H9 (cell line): ENCODE results near the gene SUFU. TPM values are rescaled to one million over a fixed set of nuclear protein-coding genes. Genes with fewer than 3 reads are reported as not detected.

Source experiments
- DNase-seq: peaks from one replicate; pipeline ENCODE4 v3.0.0-alpha.2; 2017
- H2AFZ ChIP-seq: one replicate; pipeline ENCODE4 v1.6.1; 2013; ENCODE audit warnings: mild to moderate bottlenecking, low read length, control low read depth, moderate library complexity
- H2AK5ac ChIP-seq: 2 replicates; pipeline ENCODE4 v1.6.1; 2013; ENCODE audit warnings: low read length, control low read depth, mixed read lengths; ENCODE audit not compliant: insufficient read length
- H2BK120ac ChIP-seq: one replicate; pipeline ENCODE4 v1.6.1; 2013; ENCODE audit warnings: low read depth, mild to moderate bottlenecking, low read length, control low read depth, inconsistent platforms; ENCODE audit not compliant: poor library complexity, severe bottlenecking
- H2BK12ac ChIP-seq: 2 replicates; pipeline ENCODE4 v1.6.1; 2013; ENCODE audit warnings: low read length, control low read depth, mixed read lengths, low read depth; ENCODE audit not compliant: insufficient read length
- H2BK15ac ChIP-seq: 2 replicates; pipeline ENCODE4 v1.6.1; 2013; ENCODE audit warnings: low read depth, low read length, control low read depth
- H2BK20ac ChIP-seq: one replicate; pipeline ENCODE4 v1.6.1; 2013; ENCODE audit warnings: low read depth, mild to moderate bottlenecking, low read length, control low read depth, inconsistent platforms; ENCODE audit not compliant: poor library complexity, severe bottlenecking
- H2BK5ac ChIP-seq: 2 replicates; pipeline ENCODE4 v1.6.1; 2013; ENCODE audit warnings: low read length, control low read depth, mixed read lengths; ENCODE audit not compliant: insufficient read length
- H3K14ac ChIP-seq: 2 replicates; pipeline ENCODE4 v1.6.1; 2013; ENCODE audit warnings: low read length, control low read depth; ENCODE audit not compliant: insufficient read depth
- H3K18ac ChIP-seq: 2 replicates; pipeline ENCODE4 v1.6.1; 2013; ENCODE audit warnings: low read depth, mild to moderate bottlenecking, mixed read lengths, low read length, control low read depth; ENCODE audit not compliant: insufficient read length
- H3K23ac ChIP-seq: 2 replicates; pipeline ENCODE4 v1.6.1; 2013; ENCODE audit warnings: low read length, control low read depth, mixed read lengths, low read depth; ENCODE audit not compliant: insufficient read length
- H3K23me2 ChIP-seq: 2 replicates; pipeline ENCODE4 v1.6.1; 2013; ENCODE audit warnings: low read depth, mild to moderate bottlenecking, mixed read lengths, low read length, control low read depth; ENCODE audit not compliant: insufficient read length, poor library complexity, severe bottlenecking
- H3K27ac ChIP-seq: 2 replicates; pipeline ENCODE4 v1.5.1; 2013; ENCODE audit warnings: low read length, control low read depth, mixed read lengths, low read depth; ENCODE audit not compliant: insufficient read length
- H3K27me3 ChIP-seq: 2 replicates; pipeline ENCODE4 v1.6.1; 2013; ENCODE audit warnings: low read length, control low read depth, inconsistent platforms; ENCODE audit not compliant: insufficient read depth
- H3K4ac ChIP-seq: 2 replicates; pipeline ENCODE4 v1.6.1; 2013; ENCODE audit warnings: low read depth, mild to moderate bottlenecking, control low read depth, inconsistent platforms, low read length, moderate library complexity
- H3K4me1 ChIP-seq: 2 replicates; pipeline ENCODE4 v1.6.1; 2013; ENCODE audit warnings: low read length, control low read depth, inconsistent platforms; ENCODE audit not compliant: insufficient read depth
- H3K4me2 ChIP-seq: 2 replicates; pipeline ENCODE4 v1.6.1; 2013; ENCODE audit warnings: low read length, control low read depth, mixed read lengths; ENCODE audit not compliant: insufficient read length, insufficient read depth
- H3K56ac ChIP-seq: 2 replicates; pipeline ENCODE4 v1.6.1; 2013; ENCODE audit warnings: low read depth, mild to moderate bottlenecking, mixed read lengths, low read length, control low read depth; ENCODE audit not compliant: insufficient read length
- H3K79me1 ChIP-seq: 2 replicates; pipeline ENCODE4 v1.6.1; 2013; ENCODE audit warnings: low read depth, mild to moderate bottlenecking, moderate library complexity, low read length, control low read depth, inconsistent platforms; ENCODE audit not compliant: insufficient read depth, poor library complexity, severe bottlenecking
- H3K79me2 ChIP-seq: 2 replicates; pipeline ENCODE4 v1.6.1; 2013; ENCODE audit warnings: low read length, control low read depth, inconsistent platforms; ENCODE audit not compliant: insufficient read depth
- H3K9ac ChIP-seq: 2 replicates; pipeline ENCODE4 v1.6.1; 2013; ENCODE audit warnings: low read length, control low read depth, mixed read lengths; ENCODE audit not compliant: insufficient read length; ENCODE audit errors: extremely low read depth
- H3K9me3 ChIP-seq: one replicate; pipeline ENCODE4 v1.6.1; 2013; ENCODE audit warnings: low read depth, low read length, inconsistent platforms; ENCODE audit not compliant: control insufficient read depth
- H3T11ph ChIP-seq: one replicate; pipeline ENCODE4 v1.6.1; 2013; ENCODE audit warnings: mild to moderate bottlenecking, low read length, control low read depth, inconsistent platforms
- H4K20me1 ChIP-seq: one replicate; pipeline ENCODE4 v1.6.1; 2013; ENCODE audit not compliant: control insufficient read depth, insufficient read length, insufficient read depth
- H4K5ac ChIP-seq: 2 replicates; pipeline ENCODE4 v1.6.1; 2013; ENCODE audit warnings: low read depth, mild to moderate bottlenecking, mixed read lengths, low read length, control low read depth; ENCODE audit not compliant: insufficient read length
- H4K8ac ChIP-seq: replicated peaks from 2 replicates; pipeline ENCODE4 v1.6.1; 2013; ENCODE audit warnings: low read length, control low read depth, mixed read lengths, low read depth; ENCODE audit not compliant: insufficient read length
- H4K91ac ChIP-seq: 2 replicates; pipeline ENCODE4 v1.6.1; 2013; ENCODE audit warnings: low read depth, mild to moderate bottlenecking, moderate library complexity, mixed read lengths, low read length, control low read depth; ENCODE audit not compliant: insufficient read length
- H3K27ac Mint-ChIP-seq, 3 experiments: 2 replicates in 2 of 3; 3 replicates in 1 of 3; pipeline ENCODE4 v1.8.0; 2020 to 2021; ENCODE audit warnings: mixed read lengths in 3 of 3, mild to moderate bottlenecking in 1 of 3, moderate library complexity in 1 of 3
- H3K27me3 Mint-ChIP-seq: 2 replicates; pipeline ENCODE4 v1.8.0; 2021; ENCODE audit warnings: low read depth, mild to moderate bottlenecking, moderate library complexity, mixed read lengths
- H3K36me3 Mint-ChIP-seq, 3 experiments: 2 replicates in 2 of 3; 3 replicates in 1 of 3; pipeline ENCODE4 v1.8.0; 2020 to 2021; ENCODE audit warnings: low read depth in 3 of 3, mixed read lengths in 3 of 3; ENCODE audit not compliant: insufficient read depth in 1 of 3
- H3K4me1 Mint-ChIP-seq, 2 experiments: 2 replicates each; pipeline ENCODE4 v1.8.0; 2020; ENCODE audit warnings: mixed read lengths in 2 of 2
- H3K4me3 Mint-ChIP-seq, 2 experiments: 2 replicates in 1 of 2; 3 replicates in 1 of 2; pipeline ENCODE4 v1.8.0; 2020 to 2021; ENCODE audit warnings: mild to moderate bottlenecking in 2 of 2, mixed read lengths in 2 of 2, moderate library complexity in 1 of 2
- H3K9me3 Mint-ChIP-seq, 2 experiments: 2 replicates in 1 of 2; 3 replicates in 1 of 2; pipeline ENCODE4 v1.8.0; 2020; ENCODE audit warnings: mild to moderate bottlenecking in 2 of 2, mixed read lengths in 2 of 2, moderate library complexity in 1 of 2
- CTCF ChIP-seq: fragments of 200-600 bp; sonication (generic); conservative IDR thresholded peaks from 3 replicates; pipeline ENCODE4 v1.8.0; 2021; ENCODE audit warnings: antibody characterized with exemption, mild to moderate bottlenecking
- WGBS: extraction: QIAGEN DNeasy Blood & Tissue Kit; methylation state at CpG from one replicate; pipeline ENCODE4 v1.1.7; 2013; ENCODE audit warnings: missing lambda C conversion rate, low lambda C conversion rate, mixed read lengths; ENCODE audit not compliant: insufficient read length; ENCODE audit errors: extremely low coverage; 5-methylcytosine and 5-hydroxymethylcytosine counted together
- total RNA-seq: library from RNA; stranded (reverse); gene quantifications from 2 replicates; pipeline ENCODE4 v1.2.1, GENCODE V29; 2021

SUFU gene
- total RNA-seq, 1 experiment from 2014 or later = 9.5 TPM

- H3K4me1 ChIP-seq = no peaks in the 10 kb centered on the region
- peaks cover 6 to 7% of the 10 kb centered on the region in 2 experiments for H3K4me1 Mint-ChIP-seq
- no peak overlapping the region for H2BK20ac ChIP-seq
- H3K27ac ChIP-seq = no peak overlapping the region
- no peak overlapping the region for H2AFZ ChIP-seq
- H3K9ac ChIP-seq = no peak overlapping the region
- DNase-seq = no peak
- H3K9me3 Mint-ChIP-seq = no peaks in the 10 kb centered on the region
- no peaks in the 10 kb centered on the region; a peak in 1 of 7 replicates for H3K36me3 Mint-ChIP-seq
- H2BK5ac ChIP-seq = no peak overlapping the region
- no peak overlapping the region for H3K56ac ChIP-seq
- H3K14ac ChIP-seq = no peak overlapping the region
- TF ChIP-seq CTCF = no peak
- H3K79me1 ChIP-seq = no peaks in the 10 kb centered on the region
- WGBS = no CpG with 5 or more reads among the region's 10 CpGs
- no peak overlapping the region for H4K91ac ChIP-seq
- no peak overlapping the region for H3K27ac Mint-ChIP-seq
- H3K79me2 ChIP-seq = no peaks in the 10 kb centered on the region
- H3K23ac ChIP-seq = no peak overlapping the region
- H3K23me2 ChIP-seq = no peaks in the 10 kb centered on the region
- H3K27me3 Mint-ChIP-seq = no peaks in the 10 kb centered on the region
- no peak overlapping the region for H2AK5ac ChIP-seq
- no peaks in the 10 kb centered on the region for H3K27me3 ChIP-seq
- H4K5ac ChIP-seq = no peak overlapping the region
- no peak overlapping the region for H3K18ac ChIP-seq
- H3T11ph ChIP-seq = no peak overlapping the region
- no peak overlapping the region for H2BK12ac ChIP-seq
- H3K4me3 Mint-ChIP-seq = no peak overlapping the region
- no peak overlapping the region for H2BK15ac ChIP-seq
- H3K4ac ChIP-seq = no peak overlapping the region
- no peaks in the 10 kb centered on the region for H3K9me3 ChIP-seq
- H3K4me2 ChIP-seq = no peak overlapping the region
- H4K20me1 ChIP-seq = no peaks in the 10 kb centered on the region
- no peak overlapping the region for H4K8ac ChIP-seq
- H2BK120ac ChIP-seq = no peak overlapping the region
These were observed 106.7 kb downstream of the SUFU start for GRCh38 chr10:102610441-102610887.
